ENCODE measurements around the gene FAM9A. TPM values are rescaled to one million over a fixed set of nuclear protein-coding genes. Genes with fewer than 3 reads are reported as not detected.

Gene FAM9A
- total and polyA plus RNA-seq, 2 of the 8 experiments (the other 6 are each of a cell fraction or from before 2014, with no cell fraction given), result not detected

DNA sequence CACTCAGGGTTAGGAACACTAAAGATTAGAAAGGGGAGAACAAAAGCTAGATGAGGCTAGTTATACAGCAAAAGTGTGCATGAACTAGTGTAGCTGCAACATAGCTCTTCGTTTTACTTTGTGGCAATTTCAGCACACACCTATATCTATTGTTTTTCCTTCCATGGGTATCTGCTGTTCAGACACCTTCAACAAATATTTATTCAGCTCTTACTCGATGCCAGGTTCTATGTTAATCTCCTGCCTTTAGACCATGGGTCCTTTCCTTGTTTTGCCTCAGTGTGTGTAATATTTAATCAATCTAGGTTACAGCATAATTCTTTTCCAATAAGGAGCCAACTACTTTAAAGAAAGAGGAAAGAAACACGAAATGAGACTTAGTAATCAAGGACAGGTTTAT, 10.4 kb upstream of the FAM9A start (continued):
- TF ChIP-seq, protein P1, sequence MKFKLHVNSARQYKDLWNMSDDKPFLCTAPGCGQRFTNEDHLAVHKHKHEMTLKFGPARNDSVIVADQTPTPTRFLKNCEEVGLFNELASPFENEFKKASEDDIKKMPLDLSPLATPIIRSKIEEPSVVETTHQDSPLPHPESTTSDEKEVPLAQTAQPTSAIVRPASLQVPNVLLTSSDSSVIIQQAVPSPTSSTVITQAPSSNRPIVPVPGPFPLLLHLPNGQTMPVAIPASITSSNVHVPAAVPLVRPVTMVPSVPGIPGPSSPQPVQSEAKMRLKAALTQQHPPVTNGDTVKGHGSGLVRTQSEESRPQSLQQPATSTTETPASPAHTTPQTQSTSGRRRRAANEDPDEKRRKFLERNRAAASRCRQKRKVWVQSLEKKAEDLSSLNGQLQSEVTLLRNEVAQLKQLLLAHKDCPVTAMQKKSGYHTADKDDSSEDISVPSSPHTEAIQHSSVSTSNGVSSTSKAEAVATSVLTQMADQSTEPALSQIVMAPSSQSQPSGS (IDR thresholded peaks at IDR 0.05; ENCODE audit: low read length), result no peak

All from H1 (cell line).